Keratinocyte (primary cell): ENCODE results near the gene ZNF335. TPM values are rescaled to one million over a fixed set of nuclear protein-coding genes. Genes with fewer than 3 reads are reported as not detected.

Source experiments
- DNase-seq: peaks from one replicate; pipeline ENCODE4 v3.0.0-alpha.2; 2011; ENCODE audit warnings: low read depth, missing footprints, low spot score
- FAIRE-seq: peaks from 2 replicates; lab custom pipeline; 2011; peaks lifted over from hg19 to GRCh38; lab: Jason Lieb, UNC
- H2AFZ ChIP-seq: 2 replicates; pipeline ENCODE4 v1.6.0; 2012; ENCODE audit warnings: low read length, control low read depth, inconsistent platforms; ENCODE audit not compliant: control insufficient read depth
- H3K27ac ChIP-seq: 2 replicates; pipeline ENCODE4 v1.5.1; 2011; ENCODE audit warnings: low read length; ENCODE audit not compliant: control insufficient read depth, insufficient read depth
- H3K27me3 ChIP-seq: 3 replicates; pipeline ENCODE4 v1.6.0; 2011; ENCODE audit warnings: low read length; ENCODE audit not compliant: control insufficient read depth, insufficient read depth; ENCODE audit errors: extremely low read depth
- H3K36me3 ChIP-seq, 2 experiments: 2 replicates in 1 of 2; 3 replicates in 1 of 2; pipeline ENCODE4 v1.5.1; 2011; ENCODE audit warnings: low read length in 2 of 2, mild to moderate bottlenecking in 1 of 2; ENCODE audit not compliant: control insufficient read depth in 2 of 2, insufficient read depth in 2 of 2; ENCODE audit errors: extremely low read depth in 1 of 2
- H3K4me1 ChIP-seq: 3 replicates; pipeline ENCODE4 v1.5.1; 2011; ENCODE audit warnings: low read length; ENCODE audit not compliant: control insufficient read depth, insufficient read depth; ENCODE audit errors: extremely low read depth
- H3K4me2 ChIP-seq: 3 replicates; pipeline ENCODE4 v1.6.0; 2011; ENCODE audit warnings: low read depth, low read length; ENCODE audit not compliant: control insufficient read depth, insufficient read depth; ENCODE audit errors: extremely low read depth
- H3K4me3 ChIP-seq, 3 experiments: fragments of 200-600 bp in 1 of 3; sonication (generic) in 1 of 3; 2 replicates in 2 of 3; 3 replicates in 1 of 3; pipeline ENCODE4 v1.5.1; 2011 to 2016; ENCODE audit warnings: low read length in 3 of 3, mild to moderate bottlenecking in 3 of 3, control low read depth in 2 of 3, inconsistent platforms in 1 of 3, low read depth in 1 of 3, mixed read lengths in 1 of 3, mixed run types in 1 of 3, moderate library complexity in 1 of 3; ENCODE audit not compliant: control insufficient read depth in 2 of 3, insufficient read depth in 2 of 3; ENCODE audit errors: extremely low read depth in 1 of 3
- H3K79me2 ChIP-seq: 2 replicates; pipeline ENCODE4 v1.6.0; 2012; ENCODE audit warnings: low read length; ENCODE audit not compliant: control insufficient read depth, insufficient read depth
- H3K9ac ChIP-seq: 3 replicates; pipeline ENCODE4 v1.6.0; 2011; ENCODE audit warnings: low read length; ENCODE audit not compliant: control insufficient read depth, insufficient read depth; ENCODE audit errors: extremely low read depth
- H3K9me1 ChIP-seq: 3 replicates; pipeline ENCODE4 v1.6.0; 2011; ENCODE audit warnings: low read length; ENCODE audit not compliant: control insufficient read depth, insufficient read depth; ENCODE audit errors: extremely low read depth
- H3K9me3 ChIP-seq: 2 replicates; pipeline ENCODE4 v1.5.1; 2012; ENCODE audit warnings: low read depth, low read length; ENCODE audit not compliant: control insufficient read depth
- H4K20me1 ChIP-seq: 3 replicates; pipeline ENCODE4 v1.6.0; 2011; ENCODE audit warnings: low read length; ENCODE audit not compliant: control insufficient read depth, insufficient read depth; ENCODE audit errors: extremely low read depth
- EZH2 ChIP-seq: IDR thresholded peaks from one replicate; pipeline ENCODE4 v1.6.1; 2012; ENCODE audit warnings: inconsistent platforms, mild to moderate bottlenecking, low read length, moderate library complexity
- dilution Hi-C: fragments of 300-500 bp; cut with MboI; formaldehyde crosslinking; loops from one replicate; pipeline ENCODE4 v1.7.0; 2020; ENCODE audit warnings: low sequenced_read_pairs; ENCODE audit not compliant: extremely low pct_ligation_motif_present
- polyA plus RNA-seq, 5 experiments: library from polyadenylated mRNA; depleted of rRNA in 3 of 5; stranded (reverse) in 3 of 5; stranded (forward) in 1 of 5; unstranded in 1 of 5; fragments of >200 nt; gene quantifications; 1 replicate in 1 of 5; 2 replicates in 3 of 5; 3 replicates in 1 of 5; pipeline versions ENCODE4 v1.2.1 to v1.2.3, GENCODE V29; 2011 to 2012; ENCODE audit warnings: missing spikeins in 2 of 5, low read depth in 1 of 5, low replicate concordance in 1 of 5
- TF ChIP-seq, protein P1 (sequence below), 3 experiments: IDR thresholded peaks in 1 of 3; conservative IDR thresholded peaks in 1 of 3; optimal IDR thresholded peaks in 1 of 3; 2 replicates in 2 of 3; 3 replicates in 1 of 3; pipeline versions ENCODE3 to v1.5.1; 2011; ENCODE audit warnings: low read length in 3 of 3, mild to moderate bottlenecking in 3 of 3, moderate library complexity in 2 of 3, control low read depth in 1 of 3, inconsistent platforms in 1 of 3; ENCODE audit not compliant: insufficient read depth in 2 of 3; ENCODE audit errors: extremely low read depth in 1 of 3

The ZNF335 gene
- polyA plus RNA-seq, 1 donor (not counting 4 experiments of a cell fraction or from before 2014, with no cell fraction given), result 5.8 TPM

DNA sequence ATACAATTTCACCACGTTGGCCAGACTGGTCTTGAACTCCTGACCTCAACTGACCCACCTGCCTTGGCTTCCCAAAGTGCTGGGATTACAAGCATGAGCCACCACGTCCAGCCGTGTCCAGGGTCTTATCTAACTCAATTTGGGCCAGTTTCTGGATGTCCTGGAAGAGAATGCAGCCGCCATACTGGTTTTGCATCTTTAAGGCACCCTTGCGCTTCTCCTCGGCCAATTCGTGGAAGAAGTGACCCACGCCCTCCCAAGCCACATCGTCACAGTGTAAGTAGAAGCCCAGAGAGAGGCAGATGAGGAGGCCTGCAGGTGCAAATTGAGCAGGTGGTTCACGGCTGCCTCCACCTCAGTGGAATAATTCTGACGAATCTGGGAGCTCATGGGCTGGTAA, 3.7 kb upstream of the ZNF335 start:
- FAIRE-seq, result no peak
- TF ChIP-seq EZH2, result no peak
- TF ChIP-seq, protein P1, sequence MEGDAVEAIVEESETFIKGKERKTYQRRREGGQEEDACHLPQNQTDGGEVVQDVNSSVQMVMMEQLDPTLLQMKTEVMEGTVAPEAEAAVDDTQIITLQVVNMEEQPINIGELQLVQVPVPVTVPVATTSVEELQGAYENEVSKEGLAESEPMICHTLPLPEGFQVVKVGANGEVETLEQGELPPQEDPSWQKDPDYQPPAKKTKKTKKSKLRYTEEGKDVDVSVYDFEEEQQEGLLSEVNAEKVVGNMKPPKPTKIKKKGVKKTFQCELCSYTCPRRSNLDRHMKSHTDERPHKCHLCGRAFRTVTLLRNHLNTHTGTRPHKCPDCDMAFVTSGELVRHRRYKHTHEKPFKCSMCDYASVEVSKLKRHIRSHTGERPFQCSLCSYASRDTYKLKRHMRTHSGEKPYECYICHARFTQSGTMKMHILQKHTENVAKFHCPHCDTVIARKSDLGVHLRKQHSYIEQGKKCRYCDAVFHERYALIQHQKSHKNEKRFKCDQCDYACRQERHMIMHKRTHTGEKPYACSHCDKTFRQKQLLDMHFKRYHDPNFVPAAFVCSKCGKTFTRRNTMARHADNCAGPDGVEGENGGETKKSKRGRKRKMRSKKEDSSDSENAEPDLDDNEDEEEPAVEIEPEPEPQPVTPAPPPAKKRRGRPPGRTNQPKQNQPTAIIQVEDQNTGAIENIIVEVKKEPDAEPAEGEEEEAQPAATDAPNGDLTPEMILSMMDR (optimal IDR thresholded peaks at IDR 0.05 in 1 of 3, IDR thresholded peaks at IDR 0.05 in 1 of 3, conservative IDR thresholded peaks at IDR 0.05 in 1 of 3; ENCODE audit: extremely low read depth in 1 of 3, insufficient read depth in 2 of 3, low read length in 3 of 3), result no peak

GRCh38 chr20:45974896-45975565, 3.0 kb upstream of the ZNF335 start:
- dilution Hi-C loops, result no loop called here

More for the DNA sequence above, 3.7 kb upstream of the ZNF335 start:
- H3K27ac ChIP-seq, result no peak overlapping the region
- H3K4me3 ChIP-seq, result no peak overlapping the region
- H4K20me1 ChIP-seq, result no peaks in the 10 kb centered on the region
- H3K27me3 ChIP-seq, result no peaks in the 10 kb centered on the region
- peaks cover 14% of the 10 kb centered on the region for H3K4me1 ChIP-seq
- H3K79me2 ChIP-seq, result peaks cover 8% of the 10 kb centered on the region
- no peak overlapping the region for H3K9ac ChIP-seq
- no peaks in the 10 kb centered on the region for H3K9me1 ChIP-seq
- no peaks in the 10 kb centered on the region for H3K9me3 ChIP-seq
- no peak for DNase-seq
- no peaks in the 10 kb centered on the region for H3K36me3 ChIP-seq
- no peak overlapping the region for H2AFZ ChIP-seq
- H3K4me2 ChIP-seq, result no peak overlapping the region
- dilution Hi-C loops, result no loop called here

More at GRCh38 chr20:45974896-45975565, 3.0 kb upstream of the ZNF335 start:
- Histone ChIP-seq H3K27me3 (no peaks in the 10 kb centered on the region), H3K9ac (no peak overlapping the region), H3K4me3 (no peak overlapping the region), H3K27ac (no peak overlapping the region), H3K9me3 (no peaks in the 10 kb centered on the region), H4K20me1 (no peaks in the 10 kb centered on the region), H3K79me2 (peaks cover 15% of the 10 kb centered on the region), H3K36me3 (no peaks in the 10 kb centered on the region), H3K9me1 (no peaks in the 10 kb centered on the region), H3K4me2 (no peak overlapping the region), H2AFZ (no peak overlapping the region), H3K4me1 (peaks cover 20% of the 10 kb centered on the region)
- FAIRE-seq (no peak), DNase-seq (no peak)
- TF ChIP-seq EZH2, result no peak
- TF ChIP-seq, protein P1 (optimal IDR thresholded peaks at IDR 0.05 in 1 of 3, IDR thresholded peaks at IDR 0.05 in 1 of 3, conservative IDR thresholded peaks at IDR 0.05 in 1 of 3; ENCODE audit: extremely low read depth in 1 of 3, insufficient read depth in 2 of 3, low read length in 3 of 3), result no peak
